Measurements from ENCODE around the gene C16orf86.
A peak's percentile ranks its signal among the peaks of the same experiment; 100 is the strongest.

The C16orf86 gene

GRCh38 chr16:67659675-67660563 is 6.7 kb upstream of the C16orf86 start, which contains the start of gene ACD:
Gene ACD (minus strand): TSS chr16:67660260. CDS start chr16:67660220, 40 bp downstream.
- H3K9ac ChIP-seq (ENCODE audit: low read depth in 1 of 2, low read length in 2 of 2): peak within 1 kb of the TSS; percentile 84 to 93
- H3K4me1 ChIP-seq (ENCODE audit: control insufficient read depth in 1 of 2, insufficient read depth in 2 of 2, low read length in 2 of 2): peaks cover 6 to 25% of the 10 kb centered on the region in 2 donors
- H3K27me3 ChIP-seq (ENCODE audit: control insufficient read depth in 1 of 2, insufficient read depth in 2 of 2, low read length in 2 of 2): peaks cover under 1 to 7% of the 10 kb centered on the region in 2 donors
- peak within 1 kb of the TSS; percentile 98 for H3K27ac ChIP-seq (ENCODE audit: low read depth, low read length)
- peaks cover 5 to 9% of the 10 kb centered on the region in 2 donors for H3K36me3 ChIP-seq (ENCODE audit: control insufficient read depth in 1 of 2, insufficient read depth in 2 of 2, low read length in 2 of 2)
- H3K4me3 ChIP-seq (ENCODE audit: low read depth in 1 of 2, low read length in 2 of 2): peak within 1 kb of the TSS; percentile 89 to 95
- no peaks in the 10 kb centered on the region for H3K9me3 ChIP-seq (ENCODE audit: control insufficient read depth in 1 of 2, low read length in 2 of 2)

- Histone ChIP-seq H3K36me3 (ENCODE audit: control insufficient read depth in 1 of 2, insufficient read depth in 2 of 2, low read length in 2 of 2) (peaks cover 5 to 9% of the 10 kb centered on the region in 2 donors), H3K4me1 (ENCODE audit: control insufficient read depth in 1 of 2, insufficient read depth in 2 of 2, low read length in 2 of 2) (peaks cover 7 to 25% of the 10 kb centered on the region in 2 donors), H3K27me3 (ENCODE audit: control insufficient read depth in 1 of 2, insufficient read depth in 2 of 2, low read length in 2 of 2) (peaks cover 0 to 1% of the 10 kb centered on the region in 2 donors), H3K9ac (ENCODE audit: low read depth in 1 of 2, low read length in 2 of 2) (peak within 1 kb of the TSS; percentile 84 to 93), H3K4me3 (ENCODE audit: low read depth in 1 of 2, low read length in 2 of 2) (peak within 1 kb of the TSS; percentile 89 to 95), H3K27ac (ENCODE audit: low read depth, low read length) (peak within 1 kb of the TSS; percentile 98), H3K9me3 (ENCODE audit: control insufficient read depth in 1 of 2, low read length in 2 of 2) (no peaks in the 10 kb centered on the region)
Measured at GRCh38 chr16:67660564-67661028, 6.0 kb upstream of the C16orf86 start, which contains the start of gene PARD6A. Gene PARD6A (plus strand): TSS chr16:67660960. CDS start chr16:67661039, 79 bp downstream.

- peak overlapping the region; percentile 89 to 95 for H3K4me3 ChIP-seq (ENCODE audit: low read depth in 1 of 2, low read length in 2 of 2)
- H3K36me3 ChIP-seq (ENCODE audit: control insufficient read depth in 1 of 2, insufficient read depth in 2 of 2, low read length in 2 of 2): peaks cover 5 to 9% of the 10 kb centered on the region in 2 donors
- no peaks in the 10 kb centered on the region for H3K9me3 ChIP-seq (ENCODE audit: control insufficient read depth in 1 of 2, low read length in 2 of 2)
- no peak overlapping the region for H3K27ac ChIP-seq (ENCODE audit: low read depth, low read length)
- peak overlapping the region; percentile 80 to 84 for H3K9ac ChIP-seq (ENCODE audit: low read depth in 1 of 2, low read length in 2 of 2)
- H3K4me1 ChIP-seq (ENCODE audit: control insufficient read depth in 1 of 2, insufficient read depth in 2 of 2, low read length in 2 of 2): peaks cover 12 to 30% of the 10 kb centered on the region in 2 donors
- H3K27me3 ChIP-seq (ENCODE audit: control insufficient read depth in 1 of 2, insufficient read depth in 2 of 2, low read length in 2 of 2): no peaks in the 10 kb centered on the region
Measured at GRCh38 chr16:67661101-67661761, 5.4 kb upstream of the C16orf86 start.

- H3K4me3 ChIP-seq (ENCODE audit: low read depth in 1 of 2, low read length in 2 of 2): no peak overlapping the region
- peaks cover 12 to 35% of the 10 kb centered on the region in 2 donors for H3K4me1 ChIP-seq (ENCODE audit: control insufficient read depth in 1 of 2, insufficient read depth in 2 of 2, low read length in 2 of 2)
- H3K27me3 ChIP-seq (ENCODE audit: control insufficient read depth in 1 of 2, insufficient read depth in 2 of 2, low read length in 2 of 2): no peaks in the 10 kb centered on the region
- peaks cover 5 to 9% of the 10 kb centered on the region in 2 donors for H3K36me3 ChIP-seq (ENCODE audit: control insufficient read depth in 1 of 2, insufficient read depth in 2 of 2, low read length in 2 of 2)
- H3K9me3 ChIP-seq (ENCODE audit: control insufficient read depth in 1 of 2, low read length in 2 of 2): no peaks in the 10 kb centered on the region
- H3K27ac ChIP-seq (ENCODE audit: low read depth, low read length): no peak overlapping the region
- H3K9ac ChIP-seq (ENCODE audit: low read depth in 1 of 2, low read length in 2 of 2): no peak overlapping the region
Measured at GRCh38 chr16:67661886-67662652, 4.5 kb upstream of the C16orf86 start.

- Histone ChIP-seq H3K4me3 (ENCODE audit: low read depth in 1 of 2, low read length in 2 of 2) (no peak overlapping the region), H3K27me3 (ENCODE audit: control insufficient read depth in 1 of 2, insufficient read depth in 2 of 2, low read length in 2 of 2) (no peaks in the 10 kb centered on the region), H3K9ac (ENCODE audit: low read depth in 1 of 2, low read length in 2 of 2) (no peak overlapping the region), H3K4me1 (ENCODE audit: control insufficient read depth in 1 of 2, insufficient read depth in 2 of 2, low read length in 2 of 2) (peaks cover 16 to 41% of the 10 kb centered on the region in 2 donors), H3K36me3 (ENCODE audit: control insufficient read depth in 1 of 2, insufficient read depth in 2 of 2, low read length in 2 of 2) (peaks cover 3 to 7% of the 10 kb centered on the region in 2 donors), H3K27ac (ENCODE audit: low read depth, low read length) (no peak overlapping the region), H3K9me3 (ENCODE audit: control insufficient read depth in 1 of 2, low read length in 2 of 2) (no peaks in the 10 kb centered on the region)
Measured at GRCh38 chr16:67662653-67663010, 4.0 kb upstream of the C16orf86 start.

GRCh38 chr16:67663151-67663876 is 3.3 kb upstream of the C16orf86 start:
- Histone ChIP-seq H3K4me1 (ENCODE audit: control insufficient read depth in 1 of 2, insufficient read depth in 2 of 2, low read length in 2 of 2) (peaks cover 17 to 47% of the 10 kb centered on the region in 2 donors), H3K27me3 (ENCODE audit: control insufficient read depth in 1 of 2, insufficient read depth in 2 of 2, low read length in 2 of 2) (no peaks in the 10 kb centered on the region), H3K36me3 (ENCODE audit: control insufficient read depth in 1 of 2, insufficient read depth in 2 of 2, low read length in 2 of 2) (peaks cover 0 to 2% of the 10 kb centered on the region in 2 donors), H3K9me3 (ENCODE audit: control insufficient read depth in 1 of 2, low read length in 2 of 2) (no peaks in the 10 kb centered on the region), H3K4me3 (ENCODE audit: low read depth in 1 of 2, low read length in 2 of 2) (no peak overlapping the region), H3K27ac (ENCODE audit: low read depth, low read length) (no peak overlapping the region), H3K9ac (ENCODE audit: low read depth in 1 of 2, low read length in 2 of 2) (no peak overlapping the region)

- H3K9ac ChIP-seq (ENCODE audit: low read depth in 1 of 2, low read length in 2 of 2): no peak overlapping the region
- no peak overlapping the region for H3K4me3 ChIP-seq (ENCODE audit: low read depth in 1 of 2, low read length in 2 of 2)
- H3K4me1 ChIP-seq (ENCODE audit: control insufficient read depth in 1 of 2, insufficient read depth in 2 of 2, low read length in 2 of 2): peaks cover 17 to 46% of the 10 kb centered on the region in 2 donors
- H3K27ac ChIP-seq (ENCODE audit: low read depth, low read length): no peak overlapping the region
- no peaks in the 10 kb centered on the region for H3K36me3 ChIP-seq (ENCODE audit: control insufficient read depth in 1 of 2, insufficient read depth in 2 of 2, low read length in 2 of 2)
- H3K27me3 ChIP-seq (ENCODE audit: control insufficient read depth in 1 of 2, insufficient read depth in 2 of 2, low read length in 2 of 2): no peaks in the 10 kb centered on the region
- no peaks in the 10 kb centered on the region for H3K9me3 ChIP-seq (ENCODE audit: control insufficient read depth in 1 of 2, low read length in 2 of 2)
Measured at GRCh38 chr16:67663877-67664222, 2.8 kb upstream of the C16orf86 start.

- Histone ChIP-seq H3K27me3 (ENCODE audit: control insufficient read depth in 1 of 2, insufficient read depth in 2 of 2, low read length in 2 of 2) (no peaks in the 10 kb centered on the region), H3K36me3 (ENCODE audit: control insufficient read depth in 1 of 2, insufficient read depth in 2 of 2, low read length in 2 of 2) (no peaks in the 10 kb centered on the region), H3K4me3 (ENCODE audit: low read depth in 1 of 2, low read length in 2 of 2) (no peak overlapping the region), H3K4me1 (ENCODE audit: control insufficient read depth in 1 of 2, insufficient read depth in 2 of 2, low read length in 2 of 2) (peaks cover 14 to 42% of the 10 kb centered on the region in 2 donors), H3K9me3 (ENCODE audit: control insufficient read depth in 1 of 2, low read length in 2 of 2) (no peaks in the 10 kb centered on the region), H3K9ac (ENCODE audit: low read depth in 1 of 2, low read length in 2 of 2) (no peak overlapping the region), H3K27ac (ENCODE audit: low read depth, low read length) (no peak overlapping the region)
Measured at GRCh38 chr16:67664258-67664657, 2.4 kb upstream of the C16orf86 start.

- no peaks in the 10 kb centered on the region for H3K36me3 ChIP-seq (ENCODE audit: control insufficient read depth in 1 of 2, insufficient read depth in 2 of 2, low read length in 2 of 2)
- no peaks in the 10 kb centered on the region for H3K27me3 ChIP-seq (ENCODE audit: control insufficient read depth in 1 of 2, insufficient read depth in 2 of 2, low read length in 2 of 2)
- no peak overlapping the region for H3K9ac ChIP-seq (ENCODE audit: low read depth in 1 of 2, low read length in 2 of 2)
- no peak overlapping the region for H3K4me3 ChIP-seq (ENCODE audit: low read depth in 1 of 2, low read length in 2 of 2)
- H3K4me1 ChIP-seq (ENCODE audit: control insufficient read depth in 1 of 2, insufficient read depth in 2 of 2, low read length in 2 of 2): peaks cover 11 to 36% of the 10 kb centered on the region in 2 donors
- no peak overlapping the region for H3K27ac ChIP-seq (ENCODE audit: low read depth, low read length)
- no peaks in the 10 kb centered on the region for H3K9me3 ChIP-seq (ENCODE audit: control insufficient read depth in 1 of 2, low read length in 2 of 2)
Measured at GRCh38 chr16:67664871-67665270, 1.7 kb upstream of the C16orf86 start.

Measured in duodenal mucosa (tissue), 2 donors.